HG03103 (cell line): ENCODE data around the gene SLC41A3.
"Not testable (repeated sequence)": the region's sequence is repeated elsewhere in the genome, so short reads cannot be mapped to it uniquely, and the experiment has no call there.

Source experiments
- ATAC-seq: cut with Tn5 transposase; IDR thresholded peaks from one replicate; pipeline ENCODE4 v1.9.1; 2021; ENCODE audit warnings: low read depth; ENCODE audit not compliant: unreplicated experiment

SLC41A3 gene

GRCh38 chr3:125963834-125964233, 120.1 kb downstream of the SLC41A3 start:
- not testable (repeated sequence) for ATAC-seq

- no peak for ATAC-seq
These were observed 122.7 kb downstream of the SLC41A3 start for GRCh38 chr3:125961289-125961589.

- ATAC-seq: no peak
These were observed 123.3 kb downstream of the SLC41A3 start for GRCh38 chr3:125960456-125961288.

GRCh38 chr3:125960066-125960424, 123.9 kb downstream of the SLC41A3 start:
- no peak for ATAC-seq

- ATAC-seq: no peak
These were observed 124.4 kb downstream of the SLC41A3 start for GRCh38 chr3:125959317-125960065.

GRCh38 chr3:125958511-125959316, 125.2 kb downstream of the SLC41A3 start:
- ATAC-seq: no peak

- ATAC-seq: no peak
These were observed 126.0 kb downstream of the SLC41A3 start for GRCh38 chr3:125957674-125958510.

GRCh38 chr3:125957020-125957419, 126.9 kb downstream of the SLC41A3 start:
- ATAC-seq: not testable (repeated sequence)
